ENCODE measurements around the gene TUBB2A.

DNA sequence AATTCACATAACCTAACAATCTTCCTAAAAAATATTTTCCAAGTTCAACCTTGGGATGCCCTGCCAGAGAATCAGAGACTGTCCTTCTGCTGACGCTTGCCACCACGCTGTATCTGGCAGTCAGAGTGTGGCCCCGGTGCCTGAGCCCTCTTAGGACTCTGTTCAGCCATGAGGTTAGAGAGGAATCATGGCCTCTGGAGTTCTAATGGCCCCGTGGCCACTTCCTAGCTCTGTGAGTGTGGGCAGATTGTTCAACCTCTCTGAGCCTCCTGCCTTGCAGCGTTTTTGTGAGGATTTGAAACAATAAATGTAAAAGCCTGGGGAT lies 36.6 kb downstream of the TUBB2A start:
- TF ChIP-seq, protein P1, sequence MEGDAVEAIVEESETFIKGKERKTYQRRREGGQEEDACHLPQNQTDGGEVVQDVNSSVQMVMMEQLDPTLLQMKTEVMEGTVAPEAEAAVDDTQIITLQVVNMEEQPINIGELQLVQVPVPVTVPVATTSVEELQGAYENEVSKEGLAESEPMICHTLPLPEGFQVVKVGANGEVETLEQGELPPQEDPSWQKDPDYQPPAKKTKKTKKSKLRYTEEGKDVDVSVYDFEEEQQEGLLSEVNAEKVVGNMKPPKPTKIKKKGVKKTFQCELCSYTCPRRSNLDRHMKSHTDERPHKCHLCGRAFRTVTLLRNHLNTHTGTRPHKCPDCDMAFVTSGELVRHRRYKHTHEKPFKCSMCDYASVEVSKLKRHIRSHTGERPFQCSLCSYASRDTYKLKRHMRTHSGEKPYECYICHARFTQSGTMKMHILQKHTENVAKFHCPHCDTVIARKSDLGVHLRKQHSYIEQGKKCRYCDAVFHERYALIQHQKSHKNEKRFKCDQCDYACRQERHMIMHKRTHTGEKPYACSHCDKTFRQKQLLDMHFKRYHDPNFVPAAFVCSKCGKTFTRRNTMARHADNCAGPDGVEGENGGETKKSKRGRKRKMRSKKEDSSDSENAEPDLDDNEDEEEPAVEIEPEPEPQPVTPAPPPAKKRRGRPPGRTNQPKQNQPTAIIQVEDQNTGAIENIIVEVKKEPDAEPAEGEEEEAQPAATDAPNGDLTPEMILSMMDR (IDR thresholded peaks at IDR 0.05) = no peak
- no peak for TF ChIP-seq POLR2A (IDR thresholded peaks at IDR 0.05)

Measured in prostate gland (tissue), 2 donors.